Renal cortex interstitium (tissue), 11 donors: ENCODE measurements around the gene SLK. TPM values are rescaled to one million over a fixed set of nuclear protein-coding genes. Genes with fewer than 3 reads are reported as not detected.

Experiments
- DNase-seq, 11 donors: peaks; one replicate each; pipeline ENCODE4 v3.0.0-alpha.2; 2013; ENCODE audit warnings: low read depth in 9 of 11, low spot score in 4 of 11; ENCODE audit errors: extremely low read depth in 1 of 11
- polyA plus RNA-seq, 3 donors: library from polyadenylated mRNA; unstranded; fragments of 120-200 nt; gene quantifications; one replicate each; pipeline ENCODE4 v1.2.1, GENCODE V29; 2013; ENCODE audit not compliant: insufficient read length in 3 of 3

Gene SLK
- polyA plus RNA-seq, 3 donors, result 56.5 to 68.6 (median 66.2) TPM

- no peak for DNase-seq
These were observed 8.2 kb downstream of the SLK start for GRCh38 chr10:103975169-103975568.

- DNase-seq, result no peak
These were observed 10.3 kb downstream of the SLK start for GRCh38 chr10:103977204-103977603.

GRCh38 chr10:103979530-103979929, 12.6 kb downstream of the SLK start:
- no peak for DNase-seq

GRCh38 chr10:103980288-103980906, 13.5 kb downstream of the SLK start:
- no peak for DNase-seq

- no peak for DNase-seq
These were observed 15.7 kb downstream of the SLK start for GRCh38 chr10:103982639-103983038.

- DNase-seq, result no peak
These were observed 16.5 kb downstream of the SLK start for GRCh38 chr10:103983367-103983911.

GRCh38 chr10:103985726-103986125, 18.8 kb downstream of the SLK start:
- no peak for DNase-seq

- no peak for DNase-seq
These were observed 19.4 kb downstream of the SLK start for GRCh38 chr10:103986360-103986759.

- no peak for DNase-seq
These were observed 23.2 kb downstream of the SLK start for GRCh38 chr10:103990121-103990520.

- DNase-seq, result no peak
These were observed 23.6 kb downstream of the SLK start for GRCh38 chr10:103990531-103990930.

- no peak for DNase-seq
These were observed 24.6 kb downstream of the SLK start for GRCh38 chr10:103991393-103992128.

GRCh38 chr10:103995134-103995533, 28.2 kb downstream of the SLK start:
- DNase-seq, result no peak

GRCh38 chr10:103998805-103999204, 31.9 kb downstream of the SLK start:
- DNase-seq, result no peak

- DNase-seq, result no peak
These were observed 36.0 kb downstream of the SLK start for GRCh38 chr10:104002911-104003310.

GRCh38 chr10:104005172-104005863, 38.4 kb downstream of the SLK start:
- no peak for DNase-seq

GRCh38 chr10:104011904-104012303, 45.0 kb downstream of the SLK start:
- no peak for DNase-seq

GRCh38 chr10:104013489-104013888, 46.5 kb downstream of the SLK start:
- no peak for DNase-seq

GRCh38 chr10:104014176-104014575, 47.2 kb downstream of the SLK start:
- no peak for DNase-seq

- DNase-seq, result no peak
These were observed 49.7 kb downstream of the SLK start for GRCh38 chr10:104016661-104017060.

- DNase-seq, result no peak
These were observed 51.5 kb downstream of the SLK start for GRCh38 chr10:104018471-104018870.
